Activated naive CD8-positive, alpha-beta T cell treated with anti-CD3 and anti-CD28 coated beads, Interleukin-2, amount 10 ng/mL, durations not matched to agents 7 days and 5 days (primary cell): Measurements from ENCODE around the gene ZNF608. TPM values are rescaled to one million over a fixed set of nuclear protein-coding genes. Genes with fewer than 3 reads are reported as not detected.

ENCODE experiments used
- ATAC-seq: fragments of 150-1000 bp; cut with Tn5 transposase; one replicate; pipeline ENCODE4 v1.10.0; 2021; ENCODE audit warnings: low read depth, moderate library complexity
- POLR2A ChIA-PET: fragments of 350-600 bp; sonication (Branson Sonifier 250); formaldehyde crosslinking; loops from one replicate; lab custom pipeline; 2021; ENCODE audit warnings: antibody characterized with exemption; lab: Charles Lee
- DNase-seq: peaks from one replicate; pipeline ENCODE4 v3.0.0; 2021
- H3K27ac Mint-ChIP-seq: one replicate; pipeline ENCODE4 v1.8.0; 2022; ENCODE audit warnings: mild to moderate bottlenecking, mixed read lengths
- H3K27me3 Mint-ChIP-seq: one replicate; pipeline ENCODE4 v1.8.0; 2022; ENCODE audit warnings: mild to moderate bottlenecking, moderate library complexity, mixed read lengths
- H3K36me3 Mint-ChIP-seq: one replicate; pipeline ENCODE4 v1.8.0; 2021; ENCODE audit warnings: mild to moderate bottlenecking, mixed read lengths
- H3K4me1 Mint-ChIP-seq: one replicate; pipeline ENCODE4 v1.8.0; 2021; ENCODE audit warnings: mixed read lengths
- H3K4me3 Mint-ChIP-seq: one replicate; pipeline ENCODE4 v1.8.0; 2022; ENCODE audit warnings: mild to moderate bottlenecking, moderate library complexity, mixed read lengths
- H3K9me3 Mint-ChIP-seq: one replicate; pipeline ENCODE4 v1.8.0; 2021; ENCODE audit warnings: mixed read lengths
- total RNA-seq, 2 experiments: library from RNA; stranded (reverse); gene quantifications; one replicate each; pipeline ENCODE4 v1.2.3, GENCODE V29; 2021

ZNF608 gene
- total RNA-seq, 2 experiments from 2014 or later: not detected

GRCh38 chr5:124726631-124727362, 19.6 kb downstream of the ZNF608 start:
- Mint-ChIP-seq H3K36me3 (no peaks in the 10 kb centered on the region), H3K4me3 (no peak overlapping the region), H3K27me3 (peaks cover 8% of the 10 kb centered on the region), H3K4me1 (no peaks in the 10 kb centered on the region), H3K27ac (no peak overlapping the region), H3K9me3 (no peaks in the 10 kb centered on the region)
- POLR2A ChIA-PET: no interaction called here
- DNase-seq: no peak
- ATAC-seq: no peak

- POLR2A ChIA-PET: no interaction called here
- H3K36me3 Mint-ChIP-seq: no peaks in the 10 kb centered on the region
- H3K4me1 Mint-ChIP-seq: no peaks in the 10 kb centered on the region
Observed at GRCh38 chr5:124725622-124726258, 20.7 kb downstream of the ZNF608 start.

GRCh38 chr5:124725040-124725434, 21.4 kb downstream of the ZNF608 start:
- no peaks in the 10 kb centered on the region for H3K9me3 Mint-ChIP-seq
- no peak overlapping the region for H3K27ac Mint-ChIP-seq
- no peak overlapping the region for H3K4me3 Mint-ChIP-seq
- POLR2A ChIA-PET: no interaction called here
- peaks cover 5% of the 10 kb centered on the region for H3K27me3 Mint-ChIP-seq
- no peaks in the 10 kb centered on the region for H3K4me1 Mint-ChIP-seq
- ATAC-seq (no peak), DNase-seq (no peak)
- H3K36me3 Mint-ChIP-seq: no peaks in the 10 kb centered on the region

More at GRCh38 chr5:124725622-124726258, 20.7 kb downstream of the ZNF608 start:
- peaks cover 5% of the 10 kb centered on the region for H3K27me3 Mint-ChIP-seq
- H3K9me3 Mint-ChIP-seq: no peaks in the 10 kb centered on the region
- H3K27ac Mint-ChIP-seq: no peak overlapping the region
- no peak overlapping the region for H3K4me3 Mint-ChIP-seq
- DNase-seq (no peak), ATAC-seq (no peak)

GRCh38 chr5:124724357-124725039, 21.9 kb downstream of the ZNF608 start:
- no peaks in the 10 kb centered on the region for H3K36me3 Mint-ChIP-seq
- no peak overlapping the region for H3K27ac Mint-ChIP-seq
- peaks cover 5% of the 10 kb centered on the region for H3K27me3 Mint-ChIP-seq
- DNase-seq: no peak
- no peaks in the 10 kb centered on the region for H3K9me3 Mint-ChIP-seq
- no peak overlapping the region for H3K4me3 Mint-ChIP-seq
- POLR2A ChIA-PET: no interaction called here
- ATAC-seq: no peak
- H3K4me1 Mint-ChIP-seq: no peaks in the 10 kb centered on the region

- no peak for ATAC-seq
- Mint-ChIP-seq H3K4me3 (no peak overlapping the region), H3K4me1 (no peaks in the 10 kb centered on the region), H3K9me3 (no peaks in the 10 kb centered on the region), H3K27ac (no peak overlapping the region), H3K36me3 (no peaks in the 10 kb centered on the region), H3K27me3 (peaks cover 5% of the 10 kb centered on the region)
- no peak for DNase-seq
- POLR2A ChIA-PET: no interaction called here
Observed at GRCh38 chr5:124721229-124721735, 25.2 kb downstream of the ZNF608 start.

GRCh38 chr5:124720593-124720992, 25.8 kb downstream of the ZNF608 start:
- DNase-seq (no peak), ATAC-seq (no peak)
- Mint-ChIP-seq H3K4me1 (no peaks in the 10 kb centered on the region), H3K4me3 (no peak overlapping the region), H3K27me3 (peaks cover 5% of the 10 kb centered on the region), H3K9me3 (no peaks in the 10 kb centered on the region), H3K36me3 (no peaks in the 10 kb centered on the region), H3K27ac (no peak overlapping the region)
- POLR2A ChIA-PET: no interaction called here

- Mint-ChIP-seq H3K36me3 (no peaks in the 10 kb centered on the region), H3K27me3 (peaks cover 3% of the 10 kb centered on the region), H3K4me1 (no peaks in the 10 kb centered on the region), H3K4me3 (no peak overlapping the region), H3K27ac (no peak overlapping the region), H3K9me3 (no peaks in the 10 kb centered on the region)
- POLR2A ChIA-PET: no interaction called here
- no peak for ATAC-seq
- DNase-seq: no peak
Observed at GRCh38 chr5:124719113-124719967, 27.1 kb downstream of the ZNF608 start.

- no peaks in the 10 kb centered on the region for H3K4me1 Mint-ChIP-seq
- peaks cover under 1% of the 10 kb centered on the region for H3K27me3 Mint-ChIP-seq
- DNase-seq: no peak
- POLR2A ChIA-PET: no interaction called here
- ATAC-seq: no peak
- H3K4me3 Mint-ChIP-seq: no peak overlapping the region
- no peaks in the 10 kb centered on the region for H3K9me3 Mint-ChIP-seq
- no peaks in the 10 kb centered on the region for H3K36me3 Mint-ChIP-seq
- no peak overlapping the region for H3K27ac Mint-ChIP-seq
Observed at GRCh38 chr5:124718380-124718789, 28.1 kb downstream of the ZNF608 start.

- Mint-ChIP-seq H3K4me1 (no peaks in the 10 kb centered on the region), H3K27me3 (no peaks in the 10 kb centered on the region), H3K27ac (no peak overlapping the region), H3K36me3 (no peaks in the 10 kb centered on the region), H3K9me3 (no peaks in the 10 kb centered on the region), H3K4me3 (no peak overlapping the region)
- ATAC-seq (no peak), DNase-seq (no peak)
- POLR2A ChIA-PET: no interaction called here
Observed at GRCh38 chr5:124716169-124716568, 30.3 kb downstream of the ZNF608 start.

- H3K4me1 Mint-ChIP-seq: no peaks in the 10 kb centered on the region
- H3K27ac Mint-ChIP-seq: no peak overlapping the region
- no peaks in the 10 kb centered on the region for H3K9me3 Mint-ChIP-seq
- H3K4me3 Mint-ChIP-seq: no peak overlapping the region
- H3K27me3 Mint-ChIP-seq: no peaks in the 10 kb centered on the region
- H3K36me3 Mint-ChIP-seq: no peaks in the 10 kb centered on the region
- no peak for ATAC-seq
- DNase-seq: no peak
- POLR2A ChIA-PET: no interaction called here
Observed at GRCh38 chr5:124714910-124715309, 31.5 kb downstream of the ZNF608 start.

GRCh38 chr5:124713595-124713994, 32.8 kb downstream of the ZNF608 start:
- Mint-ChIP-seq H3K4me3 (no peak overlapping the region), H3K27me3 (no peaks in the 10 kb centered on the region), H3K4me1 (no peaks in the 10 kb centered on the region), H3K27ac (no peak overlapping the region), H3K9me3 (no peaks in the 10 kb centered on the region), H3K36me3 (no peaks in the 10 kb centered on the region)
- ATAC-seq (no peak), DNase-seq (no peak)
- POLR2A ChIA-PET: no interaction called here

GRCh38 chr5:124712731-124713305, 33.6 kb downstream of the ZNF608 start:
- Mint-ChIP-seq H3K36me3 (no peaks in the 10 kb centered on the region), H3K27ac (no peak overlapping the region), H3K4me1 (no peaks in the 10 kb centered on the region), H3K4me3 (no peak overlapping the region), H3K27me3 (no peaks in the 10 kb centered on the region), H3K9me3 (no peaks in the 10 kb centered on the region)
- POLR2A ChIA-PET: no interaction called here
- DNase-seq (no peak), ATAC-seq (no peak)

GRCh38 chr5:124708086-124708485, 38.4 kb downstream of the ZNF608 start:
- no peak for ATAC-seq
- POLR2A ChIA-PET: no interaction called here
- Mint-ChIP-seq H3K36me3 (no peaks in the 10 kb centered on the region), H3K4me3 (no peak overlapping the region), H3K9me3 (no peaks in the 10 kb centered on the region), H3K27me3 (no peaks in the 10 kb centered on the region), H3K4me1 (no peaks in the 10 kb centered on the region), H3K27ac (no peak overlapping the region)
- DNase-seq: no peak
